NT2/D1 (cell line): ENCODE results near the gene PGR.

Experiments
- DNase-seq: peaks from one replicate; pipeline ENCODE4 v3.0.0-alpha.2; 2011; ENCODE audit warnings: low read depth, low spot score
- H3K27me3 ChIP-seq: 2 replicates; pipeline ENCODE4 v1.6.0; 2011; ENCODE audit warnings: mild to moderate bottlenecking; ENCODE audit not compliant: insufficient read length, insufficient read depth
- H3K36me3 ChIP-seq: 2 replicates; pipeline ENCODE4 v1.6.1; 2011; ENCODE audit warnings: mild to moderate bottlenecking, low read length, mixed read lengths; ENCODE audit not compliant: insufficient read depth, insufficient read length
- H3K4me1 ChIP-seq: 2 replicates; pipeline ENCODE4 v1.5.1; 2011; ENCODE audit not compliant: insufficient read depth, insufficient read length
- H3K4me3 ChIP-seq: 2 replicates; pipeline ENCODE4 v1.5.1; 2011; ENCODE audit warnings: low read depth; ENCODE audit not compliant: insufficient read length
- H3K9ac ChIP-seq: 2 replicates; pipeline ENCODE4 v1.6.0; 2011; ENCODE audit warnings: low read depth; ENCODE audit not compliant: insufficient read length
- H3K9me3 ChIP-seq: 2 replicates; pipeline ENCODE4 v1.5.1; 2011; ENCODE audit warnings: mild to moderate bottlenecking, low read length; ENCODE audit not compliant: insufficient read depth
- SUZ12 ChIP-seq: IDR thresholded peaks from 2 replicates; pipeline ENCODE4 v1.6.1; 2011; ENCODE audit not compliant: insufficient read length, insufficient read depth; ENCODE audit errors: extremely low read depth
- YY1 ChIP-seq: IDR thresholded peaks from 2 replicates; pipeline ENCODE4 v1.6.1; 2011; ENCODE audit not compliant: insufficient read length, insufficient read depth
- ZNF274 ChIP-seq: IDR thresholded peaks from 2 replicates; pipeline ENCODE4 v1.6.1; 2011; ENCODE audit warnings: mild to moderate bottlenecking, low read depth, low read length

PGR gene

GRCh38 chr11:101048479-101048878 is 81.1 kb downstream of the PGR start:
- no peak for TF ChIP-seq YY1
- no peak for TF ChIP-seq SUZ12
- TF ChIP-seq ZNF274, result no peak
- Histone ChIP-seq H3K36me3 (no peaks in the 10 kb centered on the region), H3K9me3 (no peaks in the 10 kb centered on the region), H3K4me3 (no peak overlapping the region), H3K4me1 (no peaks in the 10 kb centered on the region), H3K27me3 (no peaks in the 10 kb centered on the region), H3K9ac (no peak overlapping the region)
- no peak for DNase-seq

DNA sequence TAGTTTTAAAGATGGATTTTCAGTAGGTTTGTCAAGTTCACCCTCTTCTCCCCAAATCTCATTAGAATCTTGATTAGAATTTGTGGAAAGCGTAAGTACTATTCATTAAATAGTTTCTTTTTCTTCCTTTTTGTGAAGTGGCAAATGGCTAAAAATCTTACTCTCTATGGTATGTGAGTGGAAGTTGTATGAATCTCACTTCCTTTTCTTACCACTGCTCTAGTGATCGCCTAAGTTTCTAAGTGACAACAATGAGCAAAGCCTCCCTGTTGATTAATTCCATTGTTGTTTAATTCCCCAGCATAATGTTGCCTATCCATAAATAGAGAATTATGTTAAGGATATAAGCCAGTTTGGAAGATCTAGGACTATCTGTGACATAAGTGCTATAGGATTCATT is 82.7 kb downstream of the PGR start:
- H3K4me1 ChIP-seq, result no peaks in the 10 kb centered on the region
- H3K36me3 ChIP-seq, result no peaks in the 10 kb centered on the region
- no peaks in the 10 kb centered on the region for H3K27me3 ChIP-seq
- no peaks in the 10 kb centered on the region for H3K9me3 ChIP-seq
- TF ChIP-seq SUZ12 (no peak), ZNF274 (no peak), YY1 (no peak)
- H3K9ac ChIP-seq, result no peak overlapping the region
- DNase-seq, result no peak
- H3K4me3 ChIP-seq, result no peak overlapping the region

GRCh38 chr11:101045415-101045814 is 84.2 kb downstream of the PGR start:
- Histone ChIP-seq H3K9ac (no peak overlapping the region), H3K4me3 (no peak overlapping the region), H3K36me3 (no peaks in the 10 kb centered on the region), H3K4me1 (no peaks in the 10 kb centered on the region), H3K9me3 (no peaks in the 10 kb centered on the region), H3K27me3 (no peaks in the 10 kb centered on the region)
- no peak for DNase-seq
- TF ChIP-seq ZNF274 (no peak), SUZ12 (no peak), YY1 (no peak)

GRCh38 chr11:101043940-101044339 is 85.7 kb downstream of the PGR start:
- Histone ChIP-seq H3K9me3 (no peaks in the 10 kb centered on the region), H3K27me3 (no peaks in the 10 kb centered on the region), H3K4me3 (no peak overlapping the region), H3K4me1 (no peaks in the 10 kb centered on the region), H3K36me3 (no peaks in the 10 kb centered on the region), H3K9ac (no peak overlapping the region)
- DNase-seq, result no peak
- TF ChIP-seq YY1 (no peak), ZNF274 (no peak), SUZ12 (no peak)

- no peaks in the 10 kb centered on the region for H3K36me3 ChIP-seq
- no peaks in the 10 kb centered on the region for H3K9me3 ChIP-seq
- H3K9ac ChIP-seq, result no peak overlapping the region
- DNase-seq, result no peak
- no peak overlapping the region for H3K4me3 ChIP-seq
- no peak for TF ChIP-seq SUZ12
- no peak for TF ChIP-seq ZNF274
- TF ChIP-seq YY1, result no peak
- no peaks in the 10 kb centered on the region for H3K4me1 ChIP-seq
- no peaks in the 10 kb centered on the region for H3K27me3 ChIP-seq
Measured at GRCh38 chr11:101035872-101036271, 93.7 kb downstream of the PGR start.

GRCh38 chr11:101034076-101034475 is 95.5 kb downstream of the PGR start:
- Histone ChIP-seq H3K27me3 (no peaks in the 10 kb centered on the region), H3K4me1 (no peaks in the 10 kb centered on the region), H3K36me3 (no peaks in the 10 kb centered on the region), H3K4me3 (no peak overlapping the region), H3K9ac (no peak overlapping the region), H3K9me3 (no peaks in the 10 kb centered on the region)
- TF ChIP-seq SUZ12, result no peak
- TF ChIP-seq ZNF274, result no peak
- no peak for TF ChIP-seq YY1
- DNase-seq, result no peak

GRCh38 chr11:101032991-101033390 is 96.6 kb downstream of the PGR start:
- Histone ChIP-seq H3K4me1 (no peaks in the 10 kb centered on the region), H3K4me3 (no peak overlapping the region), H3K9me3 (no peaks in the 10 kb centered on the region), H3K27me3 (no peaks in the 10 kb centered on the region), H3K36me3 (no peaks in the 10 kb centered on the region), H3K9ac (no peak overlapping the region)
- no peak for TF ChIP-seq YY1
- no peak for TF ChIP-seq SUZ12
- no peak for TF ChIP-seq ZNF274
- no peak for DNase-seq

- no peaks in the 10 kb centered on the region for H3K4me1 ChIP-seq
- no peak for DNase-seq
- H3K36me3 ChIP-seq, result no peaks in the 10 kb centered on the region
- H3K4me3 ChIP-seq, result no peak overlapping the region
- no peaks in the 10 kb centered on the region for H3K27me3 ChIP-seq
- H3K9me3 ChIP-seq, result no peaks in the 10 kb centered on the region
- H3K9ac ChIP-seq, result no peak overlapping the region
- TF ChIP-seq YY1, result no peak
- no peak for TF ChIP-seq ZNF274
- no peak for TF ChIP-seq SUZ12
Measured at GRCh38 chr11:101031713-101032112, 97.9 kb downstream of the PGR start.
